SK-N-SH treated with all-trans-retinoic acid at 6 μM for 48 hours (cell line): Measurements from ENCODE around the gene GIPC2.

ENCODE experiments used
- ATAC-seq: fragments of 200-7000 bp; cut with Tn5 transposase; 3 replicates; pipeline ENCODE4 v1.9.1; 2020; ENCODE audit warnings: mild to moderate bottlenecking, moderate library complexity
- ARNTL ChIP-seq: fragments of 450-650 bp; formaldehyde crosslinking; IDR thresholded peaks from 2 replicates; pipeline ENCODE4 v1.5.0; 2020; ENCODE audit warnings: low read depth, mild to moderate bottlenecking, moderate library complexity, borderline replicate concordance
- BACH2 ChIP-seq: fragments of 250-450 bp; sonication (Bioruptor Pico); IDR thresholded peaks from 2 replicates; pipeline ENCODE4 v1.9.0; 2021; ENCODE audit warnings: mild to moderate bottlenecking, borderline replicate concordance
- CSDC2 ChIP-seq: fragments of 250-450 bp; sonication (Bioruptor Pico); IDR thresholded peaks from 2 replicates; pipeline ENCODE4 v1.5.0; 2020; ENCODE audit warnings: mild to moderate bottlenecking, moderate library complexity
- CSRNP3 ChIP-seq: fragments of 250-450 bp; sonication (Bioruptor Pico); IDR thresholded peaks from 2 replicates; pipeline ENCODE4 v1.5.1; 2021; ENCODE audit warnings: mild to moderate bottlenecking, moderate library complexity
- ESRRG ChIP-seq: fragments of 250-450 bp; sonication (Bioruptor Pico); IDR thresholded peaks from 2 replicates; pipeline ENCODE4 v1.6.1; 2021; ENCODE audit warnings: mild to moderate bottlenecking
- GLIS3 ChIP-seq: fragments of 250-450 bp; sonication (Bioruptor Pico); IDR thresholded peaks from 2 replicates; pipeline ENCODE4 v1.5.0; 2020; ENCODE audit warnings: mild to moderate bottlenecking, moderate library complexity
- ISL1 ChIP-seq: fragments of 250-450 bp; sonication (Bioruptor Pico); IDR thresholded peaks from 2 replicates; pipeline ENCODE4 v2.1.2; 2022; ENCODE audit warnings: mild to moderate bottlenecking, moderate library complexity
- OSR1 ChIP-seq: fragments of 250-450 bp; sonication (Bioruptor Pico); IDR thresholded peaks from 2 replicates; pipeline ENCODE4 v1.8.0; 2022; ENCODE audit warnings: moderate library complexity, mild to moderate bottlenecking, inconsistent platforms
- PPARA ChIP-seq: fragments of 250-450 bp; sonication (Bioruptor Pico); IDR thresholded peaks from 2 replicates; pipeline ENCODE4 v1.5.0; 2020; ENCODE audit warnings: mild to moderate bottlenecking, borderline replicate concordance
- RARB ChIP-seq: fragments of 250-450 bp; sonication (Bioruptor Pico); IDR thresholded peaks from 2 replicates; pipeline ENCODE4 v1.8.0; 2021; ENCODE audit warnings: mild to moderate bottlenecking, moderate library complexity
- TCF4 ChIP-seq: fragments of 250-450 bp; sonication (Bioruptor Pico); IDR thresholded peaks from 2 replicates; pipeline ENCODE4 v1.8.0; 2021; ENCODE audit warnings: mild to moderate bottlenecking, moderate library complexity, borderline replicate concordance
- TOX ChIP-seq: fragments of 250-450 bp; sonication (Bioruptor Pico); IDR thresholded peaks from 2 replicates; pipeline ENCODE4 v1.8.0; 2021; ENCODE audit warnings: mild to moderate bottlenecking, moderate library complexity, borderline replicate concordance
- TSHZ2 ChIP-seq: fragments of 250-450 bp; sonication (Bioruptor Pico); IDR thresholded peaks from 2 replicates; pipeline ENCODE4 v1.5.0; 2020; ENCODE audit warnings: mild to moderate bottlenecking, moderate library complexity
- ZC3H10 ChIP-seq: fragments of 250-450 bp; sonication (Bioruptor Pico); IDR thresholded peaks from 2 replicates; pipeline ENCODE4 v1.5.1; 2021; ENCODE audit warnings: mild to moderate bottlenecking, moderate library complexity
- ZFP3 ChIP-seq: fragments of 250-450 bp; sonication (Bioruptor Pico); IDR thresholded peaks from 2 replicates; pipeline ENCODE4 v1.5.0; 2020; ENCODE audit warnings: mild to moderate bottlenecking, moderate library complexity
- ZFP30 ChIP-seq: fragments of 450-650 bp; formaldehyde crosslinking; IDR thresholded peaks from 2 replicates; pipeline ENCODE4 v1.5.0; 2022; ENCODE audit warnings: mild to moderate bottlenecking, moderate library complexity
- ZNF565 ChIP-seq: fragments of 450-650 bp; formaldehyde crosslinking; conservative IDR thresholded peaks from 2 replicates; pipeline ENCODE4 v1.5.0; 2020; ENCODE audit warnings: low read depth, mild to moderate bottlenecking, moderate library complexity
- ZNF70 ChIP-seq: fragments of 450-650 bp; formaldehyde crosslinking; IDR thresholded peaks from 2 replicates; pipeline ENCODE4 v1.5.0; 2020; ENCODE audit warnings: mild to moderate bottlenecking, moderate library complexity
- TF ChIP-seq, protein P1 (sequence below): fragments of 250-450 bp; sonication (Bioruptor Pico); IDR thresholded peaks from 2 replicates; pipeline ENCODE4 v1.5.1; 2020; ENCODE audit warnings: low read depth, mild to moderate bottlenecking, moderate library complexity
- TF ChIP-seq, protein P2 (sequence below): fragments of 250-450 bp; sonication (Bioruptor Pico); IDR thresholded peaks from 2 replicates; pipeline ENCODE4 v1.8.0; 2021; ENCODE audit warnings: low read depth, mild to moderate bottlenecking, moderate library complexity, borderline replicate concordance

The GIPC2 gene

DNA sequence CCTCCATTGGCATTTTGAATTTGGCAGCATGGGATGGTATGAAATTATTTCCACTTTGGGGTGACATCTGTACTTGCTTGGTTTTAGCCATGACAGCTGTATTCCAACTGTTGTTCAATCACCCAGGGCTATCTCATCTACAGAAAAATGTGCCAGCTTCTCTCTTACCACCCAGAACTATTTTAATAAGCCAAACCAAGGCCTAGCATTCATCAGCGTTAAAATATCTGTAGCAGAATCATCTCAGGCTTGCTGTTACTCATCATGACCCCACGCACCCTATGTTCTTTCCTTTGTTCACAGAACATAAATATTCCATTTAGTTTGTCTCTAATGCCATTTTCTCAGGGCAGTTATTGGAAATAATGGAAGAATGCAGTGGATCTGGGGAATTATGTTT lies 49.8 kb downstream of the GIPC2 start:
- ATAC-seq = peak; percentile 79
- TF ChIP-seq ISL1 = peak; percentile 76
- TF ChIP-seq BACH2 (CRISPR knock-in tag) = no peak
- no peak for TF ChIP-seq CSRNP3 (CRISPR knock-in tag)
- TF ChIP-seq ZC3H10 (CRISPR knock-in tag) = 0 out of 2 replicates have a peak, but pooled peaks have one; percentile 8
- no peak for TF ChIP-seq ESRRG (CRISPR knock-in tag)
- TF ChIP-seq OSR1 (CRISPR knock-in tag) = no peak
- TF ChIP-seq, protein P1, sequence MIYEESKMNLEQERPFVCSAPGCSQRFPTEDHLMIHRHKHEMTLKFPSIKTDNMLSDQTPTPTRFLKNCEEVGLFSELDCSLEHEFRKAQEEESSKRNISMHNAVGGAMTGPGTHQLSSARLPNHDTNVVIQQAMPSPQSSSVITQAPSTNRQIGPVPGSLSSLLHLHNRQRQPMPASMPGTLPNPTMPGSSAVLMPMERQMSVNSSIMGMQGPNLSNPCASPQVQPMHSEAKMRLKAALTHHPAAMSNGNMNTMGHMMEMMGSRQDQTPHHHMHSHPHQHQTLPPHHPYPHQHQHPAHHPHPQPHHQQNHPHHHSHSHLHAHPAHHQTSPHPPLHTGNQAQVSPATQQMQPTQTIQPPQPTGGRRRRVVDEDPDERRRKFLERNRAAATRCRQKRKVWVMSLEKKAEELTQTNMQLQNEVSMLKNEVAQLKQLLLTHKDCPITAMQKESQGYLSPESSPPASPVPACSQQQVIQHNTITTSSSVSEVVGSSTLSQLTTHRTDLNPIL (CRISPR knock-in tag) = no peak
- no peak for TF ChIP-seq PPARA (CRISPR knock-in tag)
- TF ChIP-seq, protein P2, sequence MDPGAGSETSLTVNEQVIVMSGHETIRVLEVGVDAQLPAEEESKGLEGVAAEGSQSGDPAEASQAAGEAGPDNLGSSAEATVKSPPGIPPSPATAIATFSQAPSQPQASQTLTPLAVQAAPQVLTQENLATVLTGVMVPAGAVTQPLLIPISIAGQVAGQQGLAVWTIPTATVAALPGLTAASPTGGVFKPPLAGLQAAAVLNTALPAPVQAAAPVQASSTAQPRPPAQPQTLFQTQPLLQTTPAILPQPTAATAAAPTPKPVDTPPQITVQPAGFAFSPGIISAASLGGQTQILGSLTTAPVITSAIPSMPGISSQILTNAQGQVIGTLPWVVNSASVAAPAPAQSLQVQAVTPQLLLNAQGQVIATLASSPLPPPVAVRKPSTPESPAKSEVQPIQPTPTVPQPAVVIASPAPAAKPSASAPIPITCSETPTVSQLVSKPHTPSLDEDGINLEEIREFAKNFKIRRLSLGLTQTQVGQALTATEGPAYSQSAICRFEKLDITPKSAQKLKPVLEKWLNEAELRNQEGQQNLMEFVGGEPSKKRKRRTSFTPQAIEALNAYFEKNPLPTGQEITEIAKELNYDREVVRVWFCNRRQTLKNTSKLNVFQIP = no peak
- TF ChIP-seq CSDC2 = no peak
- no peak for TF ChIP-seq GLIS3 (CRISPR knock-in tag)
- TF ChIP-seq TCF4 (CRISPR knock-in tag) = no peak
- TF ChIP-seq ZFP3 (CRISPR knock-in tag) = no peak
- TF ChIP-seq ZFP30 = no peak
- no peak for TF ChIP-seq TOX (CRISPR knock-in tag)
- no peak for TF ChIP-seq ARNTL (CRISPR knock-in tag)
- TF ChIP-seq, all 23 proteins: peak for 2

GRCh38 chr1:78096017-78096416 lies 50.3 kb downstream of the GIPC2 start:
- TF ChIP-seq CSDC2 (no peak), PPARA (CRISPR knock-in tag) (no peak), RARB (no peak)

DNA sequence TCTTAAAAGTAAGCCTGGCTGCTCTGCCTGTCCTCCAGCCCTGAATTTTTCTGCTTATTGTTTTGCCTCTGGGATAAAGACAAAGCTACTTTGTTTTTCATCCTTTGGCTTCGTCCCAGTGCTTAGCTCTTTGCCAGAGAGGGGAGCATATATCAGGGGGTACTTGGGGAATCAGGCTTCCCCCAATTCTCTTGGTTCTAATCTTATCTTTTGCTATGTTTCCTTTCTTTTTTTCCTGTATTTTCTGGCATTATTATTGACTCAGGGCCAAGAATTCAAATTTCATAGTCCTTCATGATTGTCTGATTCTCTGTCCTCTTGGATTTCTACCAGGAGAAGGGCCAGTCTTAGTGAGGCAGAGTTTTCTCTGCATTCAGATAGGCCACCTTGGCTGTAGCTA lies 51.2 kb downstream of the GIPC2 start:
- no peak for ATAC-seq

More at GRCh38 chr1:78096017-78096416, 50.3 kb downstream of the GIPC2 start:
- peak; percentile 70 for ATAC-seq

More for the DNA sequence above, 51.2 kb downstream of the GIPC2 start:
- TF ChIP-seq ZNF70 (CRISPR knock-in tag) (no peak), TCF4 (CRISPR knock-in tag) (no peak), ZC3H10 (CRISPR knock-in tag) (no peak), ZNF565 (CRISPR knock-in tag) (no peak), TOX (CRISPR knock-in tag) (no peak), CSDC2 (no peak), ISL1 (no peak), ARNTL (CRISPR knock-in tag) (no peak), OSR1 (CRISPR knock-in tag) (no peak), TSHZ2 (CRISPR knock-in tag) (no peak), PPARA (CRISPR knock-in tag) (no peak)
- TF ChIP-seq, protein P1 (CRISPR knock-in tag) = no peak
- TF ChIP-seq, protein P2 = no peak
